Endothelial cell of umbilical vein (primary cell): ENCODE measurements around the gene ADORA2A.

Source experiments
- CTCF ChIP-seq, 2 donors: IDR thresholded peaks; 1 replicate in 1 of 2; 2 replicates in 1 of 2; pipeline ENCODE4 v1.5.1; 2011; ENCODE audit warnings: low read length in 2 of 2, mild to moderate bottlenecking in 2 of 2, moderate library complexity in 2 of 2, control low read depth in 1 of 2, inconsistent platforms in 1 of 2, low read depth in 1 of 2; ENCODE audit not compliant: insufficient read depth in 1 of 2; ENCODE audit errors: extremely low read depth in 1 of 2
- EZH2 ChIP-seq: IDR thresholded peaks from 2 replicates; pipeline ENCODE4 v1.6.1; 2012; ENCODE audit warnings: borderline replicate concordance, low read depth, mild to moderate bottlenecking, moderate library complexity, low read length, inconsistent platforms; ENCODE audit not compliant: severe bottlenecking
- MAX ChIP-seq: IDR thresholded peaks from 2 replicates; pipeline ENCODE4 v1.6.1; 2011; ENCODE audit not compliant: insufficient read depth, insufficient read length
- MYC ChIP-seq: IDR thresholded peaks from one replicate; pipeline ENCODE4 v1.6.1; 2011; ENCODE audit warnings: mild to moderate bottlenecking, low read depth, low read length
- POLR2A ChIP-seq: IDR thresholded peaks from 2 replicates; pipeline ENCODE4 v1.6.1; 2012; ENCODE audit warnings: low read depth, mild to moderate bottlenecking, control low read depth, low read length
- POLR2AphosphoS5 ChIP-seq: IDR thresholded peaks from 2 replicates; pipeline ENCODE4 v1.6.1; 2012; ENCODE audit warnings: low read depth, mild to moderate bottlenecking, control low read depth, low read length, moderate library complexity; ENCODE audit not compliant: insufficient read depth

GRCh38 chr22:24394254-24394653, 33.1 kb upstream of the ADORA2A start:
- TF ChIP-seq POLR2AphosphoS5 (no peak), CTCF (IDR thresholded peaks at IDR 0.05; ENCODE audit: extremely low read depth in 1 of 2, insufficient read depth in 1 of 2, low read depth in 1 of 2, low read length in 2 of 2) (no peak), EZH2 (no peak), POLR2A (no peak), MYC (no peak), MAX (no peak)
